ENCODE results near the gene DNAH8.

DNA sequence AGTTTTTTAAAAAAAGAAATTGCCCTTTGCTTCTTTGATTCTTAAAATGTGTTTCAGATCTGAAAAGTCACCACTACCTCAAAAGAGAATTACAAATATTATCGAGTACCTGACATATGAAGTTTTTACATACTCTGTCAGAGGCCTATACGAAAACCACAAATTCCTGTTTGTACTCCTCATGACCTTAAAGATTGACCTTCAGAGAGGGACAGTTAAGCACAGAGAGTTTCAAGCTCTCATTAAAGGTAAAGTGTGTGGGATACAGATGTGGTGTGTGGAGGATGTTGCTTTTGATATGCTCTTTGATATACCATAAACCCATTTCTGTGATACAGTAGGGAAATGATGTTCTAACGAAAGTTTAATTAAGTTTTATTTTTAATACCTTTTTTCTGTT, 223.6 kb downstream of the DNAH8 start:
- TF ChIP-seq, protein P1, sequence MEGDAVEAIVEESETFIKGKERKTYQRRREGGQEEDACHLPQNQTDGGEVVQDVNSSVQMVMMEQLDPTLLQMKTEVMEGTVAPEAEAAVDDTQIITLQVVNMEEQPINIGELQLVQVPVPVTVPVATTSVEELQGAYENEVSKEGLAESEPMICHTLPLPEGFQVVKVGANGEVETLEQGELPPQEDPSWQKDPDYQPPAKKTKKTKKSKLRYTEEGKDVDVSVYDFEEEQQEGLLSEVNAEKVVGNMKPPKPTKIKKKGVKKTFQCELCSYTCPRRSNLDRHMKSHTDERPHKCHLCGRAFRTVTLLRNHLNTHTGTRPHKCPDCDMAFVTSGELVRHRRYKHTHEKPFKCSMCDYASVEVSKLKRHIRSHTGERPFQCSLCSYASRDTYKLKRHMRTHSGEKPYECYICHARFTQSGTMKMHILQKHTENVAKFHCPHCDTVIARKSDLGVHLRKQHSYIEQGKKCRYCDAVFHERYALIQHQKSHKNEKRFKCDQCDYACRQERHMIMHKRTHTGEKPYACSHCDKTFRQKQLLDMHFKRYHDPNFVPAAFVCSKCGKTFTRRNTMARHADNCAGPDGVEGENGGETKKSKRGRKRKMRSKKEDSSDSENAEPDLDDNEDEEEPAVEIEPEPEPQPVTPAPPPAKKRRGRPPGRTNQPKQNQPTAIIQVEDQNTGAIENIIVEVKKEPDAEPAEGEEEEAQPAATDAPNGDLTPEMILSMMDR (IDR thresholded peaks at IDR 0.05; ENCODE audit: extremely low read depth in 1 of 2, insufficient read depth in 1 of 2, low read depth in 1 of 2, low read length in 2 of 2): no peak
- TF ChIP-seq EZH2 (IDR thresholded peaks at IDR 0.05; ENCODE audit: borderline replicate concordance, low read depth, low read length, severe bottlenecking): no peak
- TF ChIP-seq POLR2A (IDR thresholded peaks at IDR 0.05; ENCODE audit: low read depth, low read length): no peak
